ENCODE results near the gene ADD2. TPM values are rescaled to one million over a fixed set of nuclear protein-coding genes. Genes with fewer than 3 reads are reported as not detected.

ADD2 gene
- total RNA-seq, 1 experiment from 2014 or later = 124 TPM

DNA sequence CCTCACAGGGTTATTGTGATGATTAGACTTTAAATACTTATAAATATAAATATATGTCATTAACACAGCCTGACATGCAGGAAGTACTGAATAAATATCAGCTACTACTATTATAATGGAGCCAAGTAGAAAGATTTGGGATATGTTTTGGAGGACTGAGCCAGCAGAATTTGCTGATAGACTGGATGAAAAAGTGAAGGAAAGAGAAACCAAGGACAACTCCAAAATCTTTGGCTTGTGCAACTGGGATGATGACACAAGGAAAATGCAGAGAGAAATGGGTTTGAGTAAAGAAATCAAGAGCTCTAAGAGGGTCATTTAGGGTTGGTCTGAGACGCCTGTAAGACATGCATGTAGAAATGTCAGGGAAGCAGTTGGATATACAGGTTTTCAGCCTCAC is 15.6 kb downstream of the ADD2 start:
- no peaks in the 10 kb centered on the region for H3K79me1 ChIP-seq (ENCODE audit: insufficient read depth, low read depth, low read length, poor library complexity, severe bottlenecking)
- peaks cover 0 to under 1% of the 10 kb centered on the region in 2 experiments; a peak in 1 of 5 replicates for H3K9me3 Mint-ChIP-seq
- no peak overlapping the region for H3T11ph ChIP-seq (ENCODE audit: low read length)
- no peak overlapping the region for H3K18ac ChIP-seq (ENCODE audit: insufficient read length, low read depth, low read length)
- peaks cover 25% of the 10 kb centered on the region; the same call in 1 of the 2 replicates for H3K4me1 ChIP-seq (ENCODE audit: insufficient read depth, low read length)
- H3K23ac ChIP-seq (ENCODE audit: insufficient read length, low read depth, low read length) = no peak overlapping the region
- peaks cover 31 to 41% of the 10 kb centered on the region in 2 experiments for H3K4me1 Mint-ChIP-seq
- H4K8ac ChIP-seq (replicated peaks; ENCODE audit: insufficient read length, low read depth, low read length) = no peak overlapping the region
- H4K5ac ChIP-seq (ENCODE audit: insufficient read length, low read depth, low read length) = no peak overlapping the region
- DNase-seq = no peak
- H2BK15ac ChIP-seq (ENCODE audit: low read depth, low read length) = no peak overlapping the region
- no peak overlapping the region for H3K56ac ChIP-seq (ENCODE audit: insufficient read length, low read depth, low read length)
- no peak overlapping the region for H3K4ac ChIP-seq (ENCODE audit: low read depth, low read length)
- peaks cover 69% of the 10 kb centered on the region; the same call in 1 of the 2 replicates for H3K79me2 ChIP-seq (ENCODE audit: insufficient read depth, low read length)
- H3K36me3 Mint-ChIP-seq (ENCODE audit: insufficient read depth in 1 of 3, low read depth in 3 of 3) = peaks cover 3 to 11% (median 5%) of the 10 kb centered on the region in 3 experiments; a peak in 6 of 7 replicates
- H3K4me2 ChIP-seq (ENCODE audit: insufficient read depth, insufficient read length, low read length) = no peak overlapping the region
- H3K14ac ChIP-seq (ENCODE audit: insufficient read depth, low read length) = no peak overlapping the region
- H3K4me3 Mint-ChIP-seq = no peak overlapping the region
- H3K27me3 ChIP-seq (ENCODE audit: insufficient read depth, low read length) = no peaks in the 10 kb centered on the region
- no peak overlapping the region for H2BK20ac ChIP-seq (ENCODE audit: low read depth, low read length, poor library complexity, severe bottlenecking)
- no peak overlapping the region for H4K91ac ChIP-seq (ENCODE audit: insufficient read length, low read depth, low read length)
- H3K9ac ChIP-seq (ENCODE audit: extremely low read depth, insufficient read length, low read length) = no peak overlapping the region
- TF ChIP-seq CTCF (conservative IDR thresholded peaks at IDR 0.05) = no peak
- WGBS (ENCODE audit: extremely low coverage, insufficient read length, low lambda C conversion rate) = no CpG with 5 or more reads among the region's 1 CpG
- H4K20me1 ChIP-seq (ENCODE audit: control insufficient read depth, insufficient read depth, insufficient read length) = peaks cover 3% of the 10 kb centered on the region
- no peak overlapping the region for H3K27ac ChIP-seq (ENCODE audit: insufficient read length, low read depth, low read length)
- no peak overlapping the region for H3K27ac Mint-ChIP-seq
- H2BK12ac ChIP-seq (ENCODE audit: insufficient read length, low read depth, low read length) = no peak overlapping the region
- no peaks in the 10 kb centered on the region for H3K23me2 ChIP-seq (ENCODE audit: insufficient read length, low read depth, low read length, poor library complexity, severe bottlenecking)
- no peaks in the 10 kb centered on the region for H3K27me3 Mint-ChIP-seq (ENCODE audit: low read depth)
- no peaks in the 10 kb centered on the region for H3K9me3 ChIP-seq (ENCODE audit: control insufficient read depth, low read depth, low read length)
- no peak overlapping the region for H2AFZ ChIP-seq (ENCODE audit: low read length)
- no peak overlapping the region for H2BK5ac ChIP-seq (ENCODE audit: insufficient read length, low read length)
- no peak overlapping the region for H2AK5ac ChIP-seq (ENCODE audit: insufficient read length, low read length)
- no peak overlapping the region for H2BK120ac ChIP-seq (ENCODE audit: low read depth, low read length, poor library complexity, severe bottlenecking)

All from H9 (cell line).